H9 (cell line): ENCODE results near the gene RAB43. TPM values are rescaled to one million over a fixed set of nuclear protein-coding genes. Genes with fewer than 3 reads are reported as not detected.

Experiments
- DNase-seq: peaks from one replicate; pipeline ENCODE4 v3.0.0-alpha.2; 2017
- H2AFZ ChIP-seq: one replicate; pipeline ENCODE4 v1.6.1; 2013; ENCODE audit warnings: mild to moderate bottlenecking, low read length, control low read depth, moderate library complexity
- H2AK5ac ChIP-seq: 2 replicates; pipeline ENCODE4 v1.6.1; 2013; ENCODE audit warnings: low read length, control low read depth, mixed read lengths; ENCODE audit not compliant: insufficient read length
- H2BK120ac ChIP-seq: one replicate; pipeline ENCODE4 v1.6.1; 2013; ENCODE audit warnings: low read depth, mild to moderate bottlenecking, low read length, control low read depth, inconsistent platforms; ENCODE audit not compliant: poor library complexity, severe bottlenecking
- H2BK12ac ChIP-seq: 2 replicates; pipeline ENCODE4 v1.6.1; 2013; ENCODE audit warnings: low read length, control low read depth, mixed read lengths, low read depth; ENCODE audit not compliant: insufficient read length
- H2BK15ac ChIP-seq: 2 replicates; pipeline ENCODE4 v1.6.1; 2013; ENCODE audit warnings: low read depth, low read length, control low read depth
- H2BK20ac ChIP-seq: one replicate; pipeline ENCODE4 v1.6.1; 2013; ENCODE audit warnings: low read depth, mild to moderate bottlenecking, low read length, control low read depth, inconsistent platforms; ENCODE audit not compliant: poor library complexity, severe bottlenecking
- H2BK5ac ChIP-seq: 2 replicates; pipeline ENCODE4 v1.6.1; 2013; ENCODE audit warnings: low read length, control low read depth, mixed read lengths; ENCODE audit not compliant: insufficient read length
- H3K14ac ChIP-seq: 2 replicates; pipeline ENCODE4 v1.6.1; 2013; ENCODE audit warnings: low read length, control low read depth; ENCODE audit not compliant: insufficient read depth
- H3K18ac ChIP-seq: 2 replicates; pipeline ENCODE4 v1.6.1; 2013; ENCODE audit warnings: low read depth, mild to moderate bottlenecking, mixed read lengths, low read length, control low read depth; ENCODE audit not compliant: insufficient read length
- H3K23ac ChIP-seq: 2 replicates; pipeline ENCODE4 v1.6.1; 2013; ENCODE audit warnings: low read length, control low read depth, mixed read lengths, low read depth; ENCODE audit not compliant: insufficient read length
- H3K23me2 ChIP-seq: 2 replicates; pipeline ENCODE4 v1.6.1; 2013; ENCODE audit warnings: low read depth, mild to moderate bottlenecking, mixed read lengths, low read length, control low read depth; ENCODE audit not compliant: insufficient read length, poor library complexity, severe bottlenecking
- H3K27ac ChIP-seq: 2 replicates; pipeline ENCODE4 v1.5.1; 2013; ENCODE audit warnings: low read length, control low read depth, mixed read lengths, low read depth; ENCODE audit not compliant: insufficient read length
- H3K27me3 ChIP-seq: 2 replicates; pipeline ENCODE4 v1.6.1; 2013; ENCODE audit warnings: low read length, control low read depth, inconsistent platforms; ENCODE audit not compliant: insufficient read depth
- H3K4ac ChIP-seq: 2 replicates; pipeline ENCODE4 v1.6.1; 2013; ENCODE audit warnings: low read depth, mild to moderate bottlenecking, control low read depth, inconsistent platforms, low read length, moderate library complexity
- H3K4me1 ChIP-seq: 2 replicates; pipeline ENCODE4 v1.6.1; 2013; ENCODE audit warnings: low read length, control low read depth, inconsistent platforms; ENCODE audit not compliant: insufficient read depth
- H3K4me2 ChIP-seq: 2 replicates; pipeline ENCODE4 v1.6.1; 2013; ENCODE audit warnings: low read length, control low read depth, mixed read lengths; ENCODE audit not compliant: insufficient read length, insufficient read depth
- H3K56ac ChIP-seq: 2 replicates; pipeline ENCODE4 v1.6.1; 2013; ENCODE audit warnings: low read depth, mild to moderate bottlenecking, mixed read lengths, low read length, control low read depth; ENCODE audit not compliant: insufficient read length
- H3K79me1 ChIP-seq: 2 replicates; pipeline ENCODE4 v1.6.1; 2013; ENCODE audit warnings: low read depth, mild to moderate bottlenecking, moderate library complexity, low read length, control low read depth, inconsistent platforms; ENCODE audit not compliant: insufficient read depth, poor library complexity, severe bottlenecking
- H3K79me2 ChIP-seq: 2 replicates; pipeline ENCODE4 v1.6.1; 2013; ENCODE audit warnings: low read length, control low read depth, inconsistent platforms; ENCODE audit not compliant: insufficient read depth
- H3K9ac ChIP-seq: 2 replicates; pipeline ENCODE4 v1.6.1; 2013; ENCODE audit warnings: low read length, control low read depth, mixed read lengths; ENCODE audit not compliant: insufficient read length; ENCODE audit errors: extremely low read depth
- H3K9me3 ChIP-seq: one replicate; pipeline ENCODE4 v1.6.1; 2013; ENCODE audit warnings: low read depth, low read length, inconsistent platforms; ENCODE audit not compliant: control insufficient read depth
- H3T11ph ChIP-seq: one replicate; pipeline ENCODE4 v1.6.1; 2013; ENCODE audit warnings: mild to moderate bottlenecking, low read length, control low read depth, inconsistent platforms
- H4K20me1 ChIP-seq: one replicate; pipeline ENCODE4 v1.6.1; 2013; ENCODE audit not compliant: control insufficient read depth, insufficient read length, insufficient read depth
- H4K5ac ChIP-seq: 2 replicates; pipeline ENCODE4 v1.6.1; 2013; ENCODE audit warnings: low read depth, mild to moderate bottlenecking, mixed read lengths, low read length, control low read depth; ENCODE audit not compliant: insufficient read length
- H4K8ac ChIP-seq: replicated peaks from 2 replicates; pipeline ENCODE4 v1.6.1; 2013; ENCODE audit warnings: low read length, control low read depth, mixed read lengths, low read depth; ENCODE audit not compliant: insufficient read length
- H4K91ac ChIP-seq: 2 replicates; pipeline ENCODE4 v1.6.1; 2013; ENCODE audit warnings: low read depth, mild to moderate bottlenecking, moderate library complexity, mixed read lengths, low read length, control low read depth; ENCODE audit not compliant: insufficient read length
- H3K27ac Mint-ChIP-seq, 3 experiments: 2 replicates in 2 of 3; 3 replicates in 1 of 3; pipeline ENCODE4 v1.8.0; 2020 to 2021; ENCODE audit warnings: mixed read lengths in 3 of 3, mild to moderate bottlenecking in 1 of 3, moderate library complexity in 1 of 3
- H3K27me3 Mint-ChIP-seq: 2 replicates; pipeline ENCODE4 v1.8.0; 2021; ENCODE audit warnings: low read depth, mild to moderate bottlenecking, moderate library complexity, mixed read lengths
- H3K36me3 Mint-ChIP-seq, 3 experiments: 2 replicates in 2 of 3; 3 replicates in 1 of 3; pipeline ENCODE4 v1.8.0; 2020 to 2021; ENCODE audit warnings: low read depth in 3 of 3, mixed read lengths in 3 of 3; ENCODE audit not compliant: insufficient read depth in 1 of 3
- H3K4me1 Mint-ChIP-seq, 2 experiments: 2 replicates each; pipeline ENCODE4 v1.8.0; 2020; ENCODE audit warnings: mixed read lengths in 2 of 2
- H3K4me3 Mint-ChIP-seq, 2 experiments: 2 replicates in 1 of 2; 3 replicates in 1 of 2; pipeline ENCODE4 v1.8.0; 2020 to 2021; ENCODE audit warnings: mild to moderate bottlenecking in 2 of 2, mixed read lengths in 2 of 2, moderate library complexity in 1 of 2
- H3K9me3 Mint-ChIP-seq, 2 experiments: 2 replicates in 1 of 2; 3 replicates in 1 of 2; pipeline ENCODE4 v1.8.0; 2020; ENCODE audit warnings: mild to moderate bottlenecking in 2 of 2, mixed read lengths in 2 of 2, moderate library complexity in 1 of 2
- WGBS: extraction: QIAGEN DNeasy Blood & Tissue Kit; methylation state at CpG from one replicate; pipeline ENCODE4 v1.1.7; 2013; ENCODE audit warnings: missing lambda C conversion rate, low lambda C conversion rate, mixed read lengths; ENCODE audit not compliant: insufficient read length; ENCODE audit errors: extremely low coverage; 5-methylcytosine and 5-hydroxymethylcytosine counted together
- total RNA-seq: library from RNA; stranded (reverse); gene quantifications from 2 replicates; pipeline ENCODE4 v1.2.1, GENCODE V29; 2021
- TF ChIP-seq, protein P1 (sequence below): fragments of 200-600 bp; sonication (generic); conservative IDR thresholded peaks from 3 replicates; pipeline ENCODE4 v1.8.0; 2021; ENCODE audit warnings: antibody characterized with exemption, mild to moderate bottlenecking

Gene RAB43
- total RNA-seq, 1 experiment from 2014 or later: 13.6 TPM

DNA sequence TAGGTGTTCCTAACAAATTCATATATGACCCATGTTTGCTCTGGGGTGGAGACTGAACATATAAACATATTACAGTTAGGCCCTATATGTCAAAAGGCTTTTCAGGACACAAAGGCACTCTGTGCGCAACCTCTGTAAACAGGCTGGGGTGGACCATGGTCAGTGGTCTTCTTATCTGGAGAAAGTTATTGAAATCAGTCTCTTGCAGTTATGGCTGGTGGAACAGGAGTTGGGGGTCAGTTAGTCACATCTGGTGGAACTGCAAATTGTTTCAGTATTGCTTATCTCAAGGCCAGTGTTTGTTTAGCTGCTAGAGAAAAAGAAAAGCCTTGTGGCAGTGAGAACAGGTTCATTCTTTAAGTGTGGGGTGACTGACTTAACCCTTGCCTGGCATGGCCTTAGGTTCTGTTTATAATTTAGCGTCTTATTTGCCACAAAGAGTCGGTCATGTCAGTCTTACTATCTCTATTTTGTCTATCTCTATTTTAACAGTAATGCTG, 66.9 kb downstream of the RAB43 start:
- TF ChIP-seq, protein P1, sequence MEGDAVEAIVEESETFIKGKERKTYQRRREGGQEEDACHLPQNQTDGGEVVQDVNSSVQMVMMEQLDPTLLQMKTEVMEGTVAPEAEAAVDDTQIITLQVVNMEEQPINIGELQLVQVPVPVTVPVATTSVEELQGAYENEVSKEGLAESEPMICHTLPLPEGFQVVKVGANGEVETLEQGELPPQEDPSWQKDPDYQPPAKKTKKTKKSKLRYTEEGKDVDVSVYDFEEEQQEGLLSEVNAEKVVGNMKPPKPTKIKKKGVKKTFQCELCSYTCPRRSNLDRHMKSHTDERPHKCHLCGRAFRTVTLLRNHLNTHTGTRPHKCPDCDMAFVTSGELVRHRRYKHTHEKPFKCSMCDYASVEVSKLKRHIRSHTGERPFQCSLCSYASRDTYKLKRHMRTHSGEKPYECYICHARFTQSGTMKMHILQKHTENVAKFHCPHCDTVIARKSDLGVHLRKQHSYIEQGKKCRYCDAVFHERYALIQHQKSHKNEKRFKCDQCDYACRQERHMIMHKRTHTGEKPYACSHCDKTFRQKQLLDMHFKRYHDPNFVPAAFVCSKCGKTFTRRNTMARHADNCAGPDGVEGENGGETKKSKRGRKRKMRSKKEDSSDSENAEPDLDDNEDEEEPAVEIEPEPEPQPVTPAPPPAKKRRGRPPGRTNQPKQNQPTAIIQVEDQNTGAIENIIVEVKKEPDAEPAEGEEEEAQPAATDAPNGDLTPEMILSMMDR: no peak
- H2AK5ac ChIP-seq: no peak overlapping the region
- H3K27ac ChIP-seq: no peak overlapping the region
- no peak overlapping the region for H4K91ac ChIP-seq
- no peak for DNase-seq
- H4K5ac ChIP-seq: no peak overlapping the region
- H3K9me3 Mint-ChIP-seq: no peaks in the 10 kb centered on the region; a peak in 1 of 5 replicates
- no peak overlapping the region for H3K56ac ChIP-seq
- H2BK15ac ChIP-seq: no peak overlapping the region
- no peak overlapping the region for H2BK5ac ChIP-seq
- no peaks in the 10 kb centered on the region for H3K4me1 ChIP-seq
- no peaks in the 10 kb centered on the region for H3K79me2 ChIP-seq
- no peak overlapping the region for H3T11ph ChIP-seq
- WGBS: no CpG with 5 or more reads among the region's 3 CpGs
- H3K79me1 ChIP-seq: no peaks in the 10 kb centered on the region
- no peaks in the 10 kb centered on the region for H3K23me2 ChIP-seq
- H4K8ac ChIP-seq: no peak overlapping the region
- no peak overlapping the region for H3K14ac ChIP-seq
- no peaks in the 10 kb centered on the region for H4K20me1 ChIP-seq
- H3K27ac Mint-ChIP-seq: no peak overlapping the region
- H3K27me3 Mint-ChIP-seq: peaks cover 9% of the 10 kb centered on the region
- peaks cover 4 to 6% of the 10 kb centered on the region in 2 experiments for H3K4me1 Mint-ChIP-seq
- no peak overlapping the region for H3K4me2 ChIP-seq
- no peaks in the 10 kb centered on the region for H3K36me3 Mint-ChIP-seq
- H3K4ac ChIP-seq: no peak overlapping the region
- H3K9me3 ChIP-seq: no peaks in the 10 kb centered on the region
- H2AFZ ChIP-seq: no peak overlapping the region
- no peak overlapping the region for H2BK120ac ChIP-seq
- H2BK20ac ChIP-seq: no peak overlapping the region
- no peaks in the 10 kb centered on the region for H3K27me3 ChIP-seq
- H2BK12ac ChIP-seq: no peak overlapping the region
- H3K18ac ChIP-seq: no peak overlapping the region
- H3K9ac ChIP-seq: no peak overlapping the region
- H3K23ac ChIP-seq: no peak overlapping the region
- H3K4me3 Mint-ChIP-seq: no peak overlapping the region
